Measurements from ENCODE around the gene ATOH7. TPM values are rescaled to one million over a fixed set of nuclear protein-coding genes. Genes with fewer than 3 reads are reported as not detected.

ATOH7 gene
- total RNA-seq, 3 donors from 2014 or later: 0.64 TPM; not detected in 2

DNA sequence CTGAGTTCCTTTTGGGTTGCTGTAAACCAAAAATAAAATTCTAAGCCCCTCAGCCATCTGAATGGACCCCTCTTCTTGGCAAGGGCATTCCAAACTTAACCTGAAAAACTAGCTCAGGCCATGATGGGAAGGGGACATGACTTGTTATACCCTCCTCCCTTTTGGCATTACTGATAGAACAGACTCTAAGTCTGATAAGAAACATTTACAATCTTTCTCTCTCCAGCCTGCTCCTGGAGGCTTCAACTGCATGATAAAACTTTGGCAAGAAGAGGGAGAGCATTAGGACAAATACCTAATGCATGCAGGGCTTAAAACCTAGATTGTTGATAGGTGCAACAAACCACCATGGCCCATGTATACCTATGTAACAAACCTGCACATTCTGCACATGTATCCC, 40.9 kb upstream of the ATOH7 start:
- no peak overlapping the region for H3K27ac ChIP-seq
- no peaks in the 10 kb centered on the region for H3K36me3 ChIP-seq
- H3K9me3 ChIP-seq: peaks cover 4 to 5% of the 10 kb centered on the region in 2 donors
- no peak for DNase-seq (ENCODE audit: low spot score in 2 of 2)
- no peak overlapping the region for H3K4me3 ChIP-seq
- no peaks in the 10 kb centered on the region for H3K4me1 ChIP-seq
- intact Hi-C loops (cut with DNase I; ENCODE audit: low total_unique reads): no loop called here
- TF ChIP-seq, protein P1, sequence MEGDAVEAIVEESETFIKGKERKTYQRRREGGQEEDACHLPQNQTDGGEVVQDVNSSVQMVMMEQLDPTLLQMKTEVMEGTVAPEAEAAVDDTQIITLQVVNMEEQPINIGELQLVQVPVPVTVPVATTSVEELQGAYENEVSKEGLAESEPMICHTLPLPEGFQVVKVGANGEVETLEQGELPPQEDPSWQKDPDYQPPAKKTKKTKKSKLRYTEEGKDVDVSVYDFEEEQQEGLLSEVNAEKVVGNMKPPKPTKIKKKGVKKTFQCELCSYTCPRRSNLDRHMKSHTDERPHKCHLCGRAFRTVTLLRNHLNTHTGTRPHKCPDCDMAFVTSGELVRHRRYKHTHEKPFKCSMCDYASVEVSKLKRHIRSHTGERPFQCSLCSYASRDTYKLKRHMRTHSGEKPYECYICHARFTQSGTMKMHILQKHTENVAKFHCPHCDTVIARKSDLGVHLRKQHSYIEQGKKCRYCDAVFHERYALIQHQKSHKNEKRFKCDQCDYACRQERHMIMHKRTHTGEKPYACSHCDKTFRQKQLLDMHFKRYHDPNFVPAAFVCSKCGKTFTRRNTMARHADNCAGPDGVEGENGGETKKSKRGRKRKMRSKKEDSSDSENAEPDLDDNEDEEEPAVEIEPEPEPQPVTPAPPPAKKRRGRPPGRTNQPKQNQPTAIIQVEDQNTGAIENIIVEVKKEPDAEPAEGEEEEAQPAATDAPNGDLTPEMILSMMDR (IDR thresholded peaks at IDR 0.05): no peak
- H3K27me3 ChIP-seq: no peaks in the 10 kb centered on the region

DNA sequence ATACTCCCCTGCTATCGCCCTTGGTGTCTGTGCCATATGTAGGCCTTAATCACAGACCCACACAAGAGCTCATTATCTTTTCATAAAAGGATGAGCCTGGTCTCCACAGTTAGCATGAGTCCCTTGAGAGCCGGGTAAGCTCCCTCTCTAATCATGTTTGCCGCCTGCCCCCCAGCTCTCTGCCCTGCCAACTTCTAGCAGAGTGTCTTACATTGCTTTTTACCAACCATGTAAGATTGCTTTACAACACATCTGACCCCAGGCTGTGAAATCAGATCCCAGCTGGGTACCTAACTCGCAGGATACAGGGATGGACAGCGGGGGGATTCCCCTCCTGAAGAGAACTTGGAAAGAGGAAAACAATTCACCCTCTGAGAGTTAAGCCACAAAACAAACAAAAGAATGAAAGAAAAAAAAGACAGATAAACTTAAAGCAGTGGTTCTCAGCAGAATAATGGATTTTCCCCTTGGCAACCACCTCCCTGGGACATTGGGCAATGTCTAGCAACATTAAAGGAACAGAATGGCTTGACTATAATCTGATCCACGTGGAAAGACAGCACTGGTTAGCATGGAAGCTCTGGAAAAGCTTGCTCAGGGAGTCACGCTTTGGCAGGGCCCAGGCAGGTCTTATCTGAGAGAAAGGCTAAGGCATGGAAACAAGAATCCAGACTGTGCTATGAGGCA, 39.4 kb upstream of the ATOH7 start:
- no peaks in the 10 kb centered on the region for H3K9me3 ChIP-seq
- no peaks in the 10 kb centered on the region for H3K4me1 ChIP-seq
- TF ChIP-seq POLR2AphosphoS5 (IDR thresholded peaks at IDR 0.05): no peak
- TF ChIP-seq POLR2A (IDR thresholded peaks at IDR 0.05): no peak
- TF ChIP-seq, protein P1 (IDR thresholded peaks at IDR 0.05): no peak
- no peak overlapping the region for H3K4me3 ChIP-seq
- H3K36me3 ChIP-seq: no peaks in the 10 kb centered on the region
- H3K27me3 ChIP-seq: no peaks in the 10 kb centered on the region
- no peak for DNase-seq (ENCODE audit: low spot score in 2 of 2)
- intact Hi-C loops (cut with DNase I; ENCODE audit: low total_unique reads): no loop called here
- no peak overlapping the region for H3K27ac ChIP-seq

DNA sequence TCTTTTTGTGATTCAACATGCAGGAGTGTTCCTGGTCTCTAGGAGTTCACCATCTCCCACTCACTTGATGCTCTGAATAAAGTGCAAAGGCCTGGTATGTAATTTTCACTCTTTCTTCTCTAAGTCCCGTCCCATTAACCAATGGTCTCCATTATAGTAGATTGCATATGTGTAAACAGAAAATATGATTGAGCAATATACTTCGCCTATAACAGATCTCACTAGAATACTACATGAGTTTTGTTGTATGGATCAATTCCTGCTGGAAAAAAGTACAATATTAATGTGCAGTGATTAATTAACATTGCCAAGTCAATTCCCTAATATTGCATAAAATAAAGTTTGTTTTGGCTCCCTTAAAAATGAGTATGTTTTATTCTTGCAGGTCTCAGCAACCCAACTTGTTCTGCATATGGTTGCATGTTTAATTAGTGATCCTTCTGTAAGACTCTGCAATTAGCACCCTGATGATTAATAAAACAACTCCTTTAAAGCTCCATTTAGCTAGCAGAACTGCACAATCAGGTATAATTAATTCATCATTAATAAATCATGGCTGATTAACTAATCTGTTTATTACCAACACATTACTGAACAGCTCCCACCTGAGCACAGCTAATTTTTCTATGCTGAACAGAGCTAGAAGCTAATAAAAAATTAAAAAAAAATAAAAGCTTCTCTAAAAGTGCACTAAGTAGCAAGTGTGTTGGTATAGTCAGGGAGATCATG, 37.8 kb upstream of the ATOH7 start:
- H3K4me3 ChIP-seq: no peak overlapping the region
- intact Hi-C loops (cut with DNase I; ENCODE audit: low total_unique reads): loop anchor here (5.0 kb wide), 1 partner anchor 608 kb away; no protein-coding TSS in a partner anchor
- H3K27ac ChIP-seq: no peak overlapping the region

DNA sequence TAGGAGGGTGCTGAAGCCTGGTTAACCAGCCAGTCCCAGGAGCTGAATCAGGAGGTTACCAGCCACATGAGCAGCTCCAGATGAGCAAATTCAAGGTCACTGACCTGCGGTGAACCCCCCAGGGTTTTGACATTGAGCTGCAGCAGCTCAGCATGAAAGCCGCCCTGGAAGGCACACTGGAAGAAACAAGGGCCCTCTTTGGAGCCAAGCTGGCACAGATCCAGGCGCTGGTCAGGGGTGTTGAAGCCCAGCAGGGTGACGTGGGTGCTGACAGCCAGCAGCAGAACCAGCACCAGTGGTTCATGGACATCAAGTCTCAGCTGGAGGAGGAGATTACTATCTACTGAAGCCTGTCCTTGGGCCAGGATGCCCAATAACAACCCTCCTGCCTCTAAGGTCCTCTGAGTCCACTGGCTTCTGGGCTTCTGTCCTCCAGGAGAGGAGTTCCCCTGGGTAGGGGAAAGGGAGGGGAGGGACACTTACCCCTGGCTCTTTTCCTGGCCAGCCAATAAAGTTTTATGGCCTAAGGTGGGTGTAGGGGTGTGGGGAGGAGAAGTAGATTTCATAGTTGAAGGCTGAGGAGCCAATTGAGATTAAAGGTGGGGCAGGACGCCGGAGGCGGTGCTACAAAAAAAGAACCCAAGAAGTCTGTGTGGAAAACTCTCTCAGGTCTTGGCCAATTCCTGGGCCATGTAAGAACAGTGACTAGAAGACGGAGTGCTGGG, 29.4 kb upstream of the ATOH7 start:
- Histone ChIP-seq H3K27me3 (no peaks in the 10 kb centered on the region), H3K4me1 (no peaks in the 10 kb centered on the region), H3K36me3 (no peaks in the 10 kb centered on the region), H3K9me3 (no peaks in the 10 kb centered on the region), H3K4me3 (no peak overlapping the region), H3K27ac (no peak overlapping the region)
- DNase-seq (ENCODE audit: low spot score in 2 of 2): no peak
- intact Hi-C loops (cut with DNase I; ENCODE audit: low total_unique reads): no loop called here
- TF ChIP-seq POLR2AphosphoS5 (IDR thresholded peaks at IDR 0.05) (no peak), POLR2A (IDR thresholded peaks at IDR 0.05) (no peak)
- TF ChIP-seq, protein P1 (IDR thresholded peaks at IDR 0.05): no peak

More for the DNA sequence above, 37.8 kb upstream of the ATOH7 start:
- no peaks in the 10 kb centered on the region for H3K9me3 ChIP-seq
- H3K36me3 ChIP-seq: no peaks in the 10 kb centered on the region
- no peaks in the 10 kb centered on the region for H3K4me1 ChIP-seq
- H3K27me3 ChIP-seq: no peaks in the 10 kb centered on the region
- DNase-seq (ENCODE audit: low spot score in 2 of 2): no peak
- no peak for TF ChIP-seq POLR2A (IDR thresholded peaks at IDR 0.05)
- no peak for TF ChIP-seq POLR2AphosphoS5 (IDR thresholded peaks at IDR 0.05)
- TF ChIP-seq, protein P1 (IDR thresholded peaks at IDR 0.05): no peak

DNA sequence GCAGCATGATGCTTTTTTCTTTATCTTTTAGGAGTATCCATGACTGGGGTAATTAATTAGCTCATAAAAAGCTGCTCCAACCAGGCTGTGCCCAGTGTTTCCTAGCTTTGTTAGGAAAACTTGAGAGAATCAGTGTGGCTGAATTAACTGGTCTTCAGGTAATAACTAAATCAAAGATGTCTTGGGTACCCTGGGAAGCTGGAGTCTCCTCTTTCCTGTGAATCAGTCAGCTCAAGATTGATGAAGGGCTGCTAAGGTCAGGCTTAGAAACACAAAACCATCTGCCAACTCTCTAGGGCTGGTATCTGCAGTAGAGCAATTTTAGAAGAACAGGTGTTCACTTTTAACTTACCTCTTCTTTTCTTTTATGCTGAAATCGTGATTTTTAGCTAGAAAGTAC, 21.4 kb upstream of the ATOH7 start:
- H3K27ac ChIP-seq: no peak overlapping the region

More for the DNA sequence above, 21.4 kb upstream of the ATOH7 start:
- TF ChIP-seq POLR2AphosphoS5 (IDR thresholded peaks at IDR 0.05) (no peak), POLR2A (IDR thresholded peaks at IDR 0.05) (no peak)
- TF ChIP-seq, protein P1 (IDR thresholded peaks at IDR 0.05): no peak
- Histone ChIP-seq H3K4me1 (no peaks in the 10 kb centered on the region), H3K9me3 (no peaks in the 10 kb centered on the region), H3K36me3 (no peaks in the 10 kb centered on the region), H3K4me3 (no peak overlapping the region), H3K27me3 (no peaks in the 10 kb centered on the region)
- intact Hi-C loops (cut with DNase I; ENCODE audit: low total_unique reads): no loop called here
- DNase-seq (ENCODE audit: low spot score in 2 of 2): no peak

Data from breast epithelium (tissue), 4 donors.